NCI-H1105 treated with DMSO at 0.1 percent for 48 hours (cell line): Measurements from ENCODE around the gene WNT8B.

Experiments
- DNase-seq: peaks from one replicate; lab custom pipeline; 2025; lab: John Stamatoyannopoulos, UW

WNT8B gene

DNA sequence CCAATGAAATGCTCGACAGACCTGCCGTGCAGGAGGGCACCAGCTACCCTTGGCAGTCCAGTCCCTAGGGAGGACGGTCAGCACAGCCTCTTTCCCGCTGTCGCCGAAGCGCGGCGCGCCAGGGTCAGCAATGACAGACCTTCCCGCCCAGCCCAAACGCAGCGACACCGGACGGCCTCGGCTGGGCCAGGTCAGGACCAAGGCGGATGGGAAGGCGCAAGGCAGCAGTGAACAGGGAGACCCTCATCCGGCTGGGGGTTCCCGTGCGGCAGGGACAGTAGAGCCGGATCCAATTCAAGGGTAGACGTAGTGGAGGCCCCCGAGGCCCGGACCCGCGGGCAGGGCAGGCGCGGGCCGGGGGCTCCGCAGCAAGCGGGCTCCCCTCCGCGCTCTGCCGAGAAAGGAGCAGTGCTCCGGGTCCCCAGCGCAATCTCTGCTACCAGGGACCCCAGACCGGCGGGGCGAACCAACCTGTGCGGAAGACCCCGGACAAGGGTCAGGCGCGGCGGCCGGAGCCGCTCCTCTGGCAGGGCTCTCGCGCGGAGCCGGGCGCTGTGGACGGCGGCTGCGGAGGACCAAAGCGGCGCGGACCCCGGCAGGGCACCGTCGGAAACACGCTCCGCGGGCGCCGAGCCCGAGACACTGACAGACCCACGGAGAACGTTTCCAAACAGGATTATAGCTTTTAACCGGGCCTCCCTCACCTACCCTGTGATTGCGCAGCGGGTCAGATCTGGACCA lies 56.7 kb downstream of the WNT8B start, which contains the start of gene SEC31B:
TSS of gene SEC31B (minus strand) at position 551 of the 741 bp plus-strand sequence. CDS start 2,909 bp downstream, outside the sequence.
- no peak for DNase-seq

DNA sequence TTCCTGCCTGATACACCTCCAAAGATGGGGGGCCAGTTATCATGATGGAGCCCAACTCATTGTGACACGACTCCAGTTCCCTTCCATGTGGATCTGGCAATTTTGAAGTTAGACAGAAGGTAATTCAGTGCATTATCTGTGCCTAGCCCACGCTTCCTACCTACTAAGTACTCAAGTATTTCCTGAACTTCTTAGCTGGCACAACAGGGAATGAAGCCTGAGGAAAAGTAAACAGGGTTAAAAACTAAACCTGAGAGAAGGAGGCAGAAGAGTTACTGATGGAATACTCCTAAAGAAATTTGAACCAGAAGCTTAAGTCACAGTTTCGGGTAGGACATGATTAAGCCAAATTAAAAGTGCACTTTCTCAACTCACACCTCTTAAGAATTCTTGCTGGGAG lies 58.0 kb downstream of the WNT8B start:
- no peak for DNase-seq

DNA sequence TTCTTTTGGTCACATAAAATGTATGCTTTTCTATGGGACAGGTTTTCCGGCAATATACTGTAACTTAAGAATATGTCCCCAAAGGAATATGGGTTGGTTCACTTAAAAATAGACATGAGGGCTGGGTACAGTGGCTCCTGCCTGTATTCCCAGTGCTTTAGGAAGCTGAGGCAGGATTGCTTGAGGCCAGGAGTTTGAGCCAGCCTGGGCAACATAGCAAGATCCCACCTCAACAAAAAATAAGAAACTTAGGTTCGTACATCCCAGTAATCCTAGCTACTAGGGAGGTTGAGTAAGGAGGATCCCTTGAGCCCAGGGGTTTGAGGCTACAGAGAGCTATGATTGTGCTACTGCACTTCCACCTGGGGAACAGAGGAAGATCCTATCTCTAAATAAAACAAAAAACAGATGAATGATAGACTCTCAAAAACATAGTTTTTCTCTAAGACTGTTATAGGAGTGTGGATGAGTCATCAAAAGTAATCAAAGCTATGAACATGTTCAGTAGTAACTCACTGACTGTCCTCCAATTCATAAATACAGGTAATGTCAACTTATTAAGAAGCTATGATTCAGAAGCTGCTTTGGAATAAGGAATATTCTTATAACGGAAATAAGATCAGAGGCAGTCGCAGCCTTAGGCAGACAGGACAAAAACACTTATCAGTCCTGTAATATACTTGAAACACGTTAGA lies 59.4 kb downstream of the WNT8B start:
- no peak for DNase-seq

DNA sequence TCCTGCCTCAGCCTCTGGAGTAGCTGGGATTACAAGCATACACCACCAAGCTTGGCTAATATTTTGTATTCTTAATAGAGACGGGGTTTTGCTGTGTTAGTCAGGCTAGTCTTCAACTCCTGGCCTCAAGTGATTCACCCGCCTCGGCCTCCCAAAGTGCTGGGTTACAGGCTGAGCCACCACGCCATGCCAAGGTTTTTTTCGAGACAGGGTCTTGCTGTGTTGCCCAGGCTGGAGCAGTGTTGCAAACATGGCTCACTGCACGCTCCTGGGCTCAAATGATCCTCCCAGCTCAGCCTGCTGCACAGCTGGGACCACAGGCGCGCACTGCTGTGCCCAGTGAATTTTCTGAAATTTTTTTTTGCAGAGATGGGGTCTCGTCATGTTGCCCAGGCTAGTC lies 60.1 kb downstream of the WNT8B start:
- DNase-seq, result no peak

DNA sequence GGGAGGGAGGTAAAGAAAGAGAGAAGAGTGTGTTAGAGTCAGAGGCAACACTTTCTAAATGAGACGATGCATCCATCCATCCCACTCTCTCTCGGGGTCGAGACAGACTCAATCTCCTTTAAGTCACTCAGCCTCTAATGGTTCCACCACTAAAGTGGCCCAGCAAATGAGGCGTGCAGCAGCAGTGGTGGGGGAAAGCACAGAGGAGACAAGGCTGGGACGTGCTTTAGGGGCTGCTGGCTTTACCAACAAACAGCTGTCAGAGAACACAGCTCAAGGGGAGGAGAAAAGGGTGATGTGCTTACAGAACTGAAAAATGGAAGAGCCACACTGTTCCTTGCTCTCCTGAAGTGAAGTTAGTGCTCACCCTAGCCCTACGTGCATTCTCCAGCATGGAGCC lies 61.4 kb downstream of the WNT8B start:
- DNase-seq, result no peak

DNA sequence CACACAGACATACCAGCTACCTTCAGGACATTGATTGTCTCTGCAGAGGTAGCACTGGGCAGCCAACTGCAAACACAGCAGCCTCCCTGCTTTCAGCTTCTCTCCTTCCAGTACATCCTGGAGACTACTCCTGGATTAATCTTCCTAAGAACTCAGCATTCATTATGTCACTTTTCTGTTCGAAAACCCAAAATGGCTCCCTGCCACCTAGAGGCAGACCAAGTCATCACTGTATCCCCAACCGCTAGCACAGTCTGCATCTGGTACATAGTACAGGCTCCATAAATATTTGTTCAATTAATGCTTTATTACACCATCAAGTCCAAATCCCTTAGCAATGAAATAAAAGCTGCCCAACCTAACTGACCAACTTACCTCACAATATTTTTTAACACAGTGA lies 61.8 kb downstream of the WNT8B start:
- DNase-seq, result no peak

DNA sequence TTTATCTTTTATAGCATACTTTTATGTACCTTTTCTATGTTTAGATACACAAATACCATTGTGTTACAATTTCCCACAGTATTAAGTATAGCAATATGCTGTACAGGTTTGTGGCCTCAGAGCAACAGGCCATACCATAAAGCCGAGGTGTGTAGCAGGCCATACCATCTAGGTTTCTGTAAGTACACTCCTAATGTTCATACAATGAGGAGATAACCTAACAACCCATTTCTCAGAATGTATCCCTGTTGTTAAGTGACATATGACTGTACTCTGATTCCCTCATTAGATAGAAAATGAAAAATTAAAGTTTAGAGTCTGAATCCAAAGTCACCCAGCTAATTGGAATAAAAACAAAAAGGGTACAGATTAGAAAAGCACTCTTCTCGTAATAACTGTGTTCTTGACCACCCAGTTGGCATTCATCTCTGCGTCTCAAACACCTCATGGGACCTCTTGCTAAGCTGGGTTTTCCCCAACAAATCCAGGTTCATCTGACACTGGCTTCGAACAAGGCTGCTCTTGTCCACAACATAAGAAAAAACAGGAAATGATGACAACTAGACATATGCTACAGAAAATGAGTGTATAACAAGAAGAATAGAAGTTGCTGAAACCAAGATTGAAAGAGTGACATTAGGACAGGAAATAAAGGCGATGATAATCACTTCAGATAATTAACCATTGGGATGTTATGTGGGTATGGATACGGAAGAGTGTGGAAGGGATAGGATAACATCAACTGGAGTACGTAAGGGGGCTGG lies 65.5 kb downstream of the WNT8B start:
- DNase-seq, result no peak

DNA sequence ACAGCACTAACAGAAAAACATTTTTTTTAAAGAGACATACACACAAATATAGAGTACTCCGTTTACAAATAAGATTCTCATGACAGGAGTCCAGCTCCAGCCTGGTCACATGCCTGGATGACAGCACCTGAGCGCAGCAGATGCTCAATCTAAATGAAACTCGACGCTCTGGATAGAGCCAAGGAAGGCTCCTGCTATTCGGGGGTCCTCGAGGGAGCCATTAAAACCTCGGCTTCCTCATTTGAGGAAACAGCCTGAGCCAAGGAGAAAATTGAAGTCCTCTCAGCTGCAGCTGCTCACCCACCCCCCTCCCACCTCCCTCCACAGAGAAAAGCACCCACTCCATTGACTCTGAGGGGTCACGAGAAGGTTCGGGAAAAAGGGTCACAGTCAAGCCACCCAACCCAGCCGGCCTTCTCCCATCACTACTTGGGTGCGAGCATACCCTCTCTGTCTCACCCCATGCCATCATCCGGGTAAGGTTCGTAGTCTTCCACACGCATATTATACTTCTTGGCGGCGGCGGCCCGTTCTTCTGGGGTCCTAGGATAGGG lies 66.2 kb downstream of the WNT8B start:
- DNase-seq, result no peak

DNA sequence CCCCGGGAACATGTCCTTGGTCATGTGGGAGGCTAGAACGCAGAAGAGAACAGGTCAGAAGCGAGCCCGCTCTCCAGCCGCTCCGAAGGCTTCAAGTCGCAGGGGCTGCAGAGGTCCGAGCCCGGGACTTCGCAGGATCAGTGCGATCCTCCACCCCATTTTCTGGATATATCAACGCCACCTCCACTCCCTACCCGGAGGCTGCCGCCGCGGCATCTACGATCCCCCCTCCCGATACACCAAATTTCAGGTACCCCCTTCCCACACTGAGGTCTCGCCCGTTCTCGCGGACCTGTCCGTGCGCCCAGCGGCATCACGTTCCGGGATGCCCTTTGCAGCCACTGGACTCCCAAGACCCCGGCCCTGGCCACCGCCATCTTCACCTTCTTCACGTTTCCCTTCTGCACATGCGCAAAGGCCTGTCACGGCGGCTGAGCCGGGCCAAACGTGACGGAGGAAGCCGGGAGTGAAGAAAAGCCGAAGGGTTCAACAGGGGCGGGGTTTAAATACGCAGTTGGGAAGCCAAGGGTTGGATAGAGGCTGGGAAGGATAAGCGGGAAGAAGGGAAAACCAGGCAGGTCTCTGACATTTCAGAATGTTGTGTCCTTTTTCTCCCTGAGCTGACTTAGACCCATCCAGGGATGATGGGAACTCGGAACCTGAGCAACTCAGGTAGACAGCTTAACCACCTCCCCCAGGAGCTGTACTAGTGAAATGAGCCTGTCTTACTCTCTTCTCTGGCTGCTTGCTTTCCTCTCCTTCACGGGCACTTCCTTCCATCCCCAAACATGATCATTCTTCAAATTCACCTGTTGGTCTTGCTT lies 66.9 kb downstream of the WNT8B start, which contains the start of gene NDUFB8:
TSS of gene NDUFB8 (minus strand) at position 397 of the 824 bp plus-strand sequence. CDS start at position 377, 20 bp downstream.
- peak; percentile 71 for DNase-seq

DNA sequence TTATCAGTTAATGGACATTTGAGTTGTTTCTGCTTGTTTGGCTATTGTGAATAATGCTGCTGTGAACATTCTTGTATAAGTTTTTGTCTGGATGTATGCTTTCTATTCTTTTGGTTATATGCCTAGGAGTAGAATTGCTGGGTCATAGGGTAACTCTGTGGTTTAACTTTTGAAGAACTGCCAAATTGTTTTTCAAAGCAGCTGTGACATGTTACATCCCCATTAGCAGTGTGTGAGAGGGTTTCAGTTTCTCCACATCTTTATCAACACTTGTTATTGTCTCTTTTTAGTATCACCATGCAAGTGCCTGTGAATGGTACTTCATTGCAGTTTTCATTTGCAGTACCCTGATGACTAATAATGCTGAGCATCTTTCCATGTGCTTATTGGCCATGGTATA lies 69.0 kb downstream of the WNT8B start:
- DNase-seq, result no peak
